Natural killer cell (primary cell): ENCODE results near the gene EEIG2. TPM values are rescaled to one million over a fixed set of nuclear protein-coding genes. Genes with fewer than 3 reads are reported as not detected.

Source experiments
- ATAC-seq, 3 donors: fragments of 150-1000 bp in 2 of 3; fragments of 200-7000 bp in 1 of 3; cut with Tn5 transposase; 1 replicate in 1 of 3; 2 replicates in 2 of 3; pipeline ENCODE4 v1.10.0; 2021; ENCODE audit warnings: mild to moderate bottlenecking in 2 of 3, moderate library complexity in 2 of 3
- DNase-seq, 2 donors: peaks; one replicate each; pipeline versions ENCODE4 v3.0.0 to v3.0.0-alpha.2; 2013 to 2021; ENCODE audit warnings: mixed read lengths in 1 of 2
- H3K27ac ChIP-seq: one replicate; pipeline ENCODE4 v1.5.1; 2013; ENCODE audit warnings: mild to moderate bottlenecking, low read length
- H3K27me3 ChIP-seq: one replicate; pipeline ENCODE4 v1.6.1; 2013; ENCODE audit warnings: low read length; ENCODE audit not compliant: control insufficient read depth, insufficient read depth
- H3K36me3 ChIP-seq: one replicate; pipeline ENCODE4 v1.6.1; 2013; ENCODE audit warnings: low read length; ENCODE audit not compliant: control insufficient read depth, insufficient read depth
- H3K4me1 ChIP-seq: one replicate; pipeline ENCODE4 v1.6.1; 2013; ENCODE audit warnings: low read length; ENCODE audit not compliant: control insufficient read depth, insufficient read depth
- H3K4me3 ChIP-seq: one replicate; pipeline ENCODE4 v1.5.1; 2013; ENCODE audit warnings: low read length
- H3K9me3 ChIP-seq: one replicate; pipeline ENCODE4 v1.6.1; 2013; ENCODE audit warnings: low read length; ENCODE audit not compliant: control insufficient read depth, insufficient read depth
- H3K27ac Mint-ChIP-seq, 2 donors: one replicate each; pipeline ENCODE4 v1.8.0; 2022; ENCODE audit warnings: mild to moderate bottlenecking in 2 of 2, mixed read lengths in 2 of 2, moderate library complexity in 1 of 2
- H3K27me3 Mint-ChIP-seq, 2 donors: one replicate each; pipeline ENCODE4 v1.8.0; 2022; ENCODE audit warnings: low read depth in 2 of 2, mixed read lengths in 2 of 2
- H3K36me3 Mint-ChIP-seq: one replicate; pipeline ENCODE4 v1.8.0; 2022; ENCODE audit warnings: mixed read lengths
- H3K4me1 Mint-ChIP-seq, 2 donors: one replicate each; pipeline ENCODE4 v1.8.0; 2022; ENCODE audit warnings: mixed read lengths in 2 of 2
- H3K4me3 Mint-ChIP-seq: one replicate; pipeline ENCODE4 v1.8.0; 2022; ENCODE audit warnings: mild to moderate bottlenecking, moderate library complexity, mixed read lengths
- H3K9me3 Mint-ChIP-seq, 2 donors: one replicate each; pipeline ENCODE4 v1.8.0; 2022; ENCODE audit warnings: mixed read lengths in 2 of 2
- WGBS: methylation state at CpG from one replicate; pipeline ENCODE4 v1.1.7; 2013; ENCODE audit warnings: missing lambda C conversion rate; ENCODE audit not compliant: insufficient coverage; 5-methylcytosine and 5-hydroxymethylcytosine counted together
- intact Hi-C: fragments of 100-400 bp; cut with micrococcal nuclease; formaldehyde crosslinking; loops from one replicate; pipeline ENCODE4 v1.14.2; 2022
- total RNA-seq, 4 donors: library from RNA; stranded (reverse); fragments of 120-200 nt in 1 of 4; gene quantifications; one replicate each; pipeline versions ENCODE4 v1.2.3 to v1.2.4, GENCODE V29; 2013 to 2022
- TF ChIP-seq, protein P1 (sequence below): fragments of 200-600 bp; IDR thresholded peaks from one replicate; pipeline ENCODE4 v1.8.0; 2022; ENCODE audit warnings: antibody characterized with exemption

EEIG2 gene
- total RNA-seq, 3 donors from 2014 or later (not counting 1 experiment from before 2014, with no cell fraction given), result 18.2 to 23.9 (median 20.3) TPM

DNA sequence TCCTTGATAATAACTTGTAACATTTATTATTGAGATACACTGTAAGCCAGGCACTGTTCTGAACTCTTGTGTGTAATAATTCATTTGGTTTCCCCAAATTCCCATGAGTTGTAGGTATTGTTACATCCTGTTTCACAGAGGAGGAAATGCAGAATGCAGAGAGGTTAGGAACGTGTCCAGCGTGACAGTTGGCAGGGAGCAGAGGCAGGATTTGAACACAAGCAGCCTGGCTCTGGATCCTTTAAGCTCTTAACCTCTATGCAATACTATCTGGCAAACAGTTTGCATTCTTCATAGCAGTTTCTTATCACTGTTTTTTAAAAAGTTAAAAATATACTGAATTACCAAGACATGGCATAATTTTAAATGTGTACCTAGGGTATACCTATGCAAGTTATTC, 30.5 kb downstream of the EEIG2 start:
- no peak overlapping the region for H3K4me3 Mint-ChIP-seq
- Histone ChIP-seq H3K27ac (peak overlapping the region; percentile 88), H3K9me3 (no peaks in the 10 kb centered on the region), H3K36me3 (no peaks in the 10 kb centered on the region), H3K4me1 (peaks cover 14% of the 10 kb centered on the region), H3K4me3 (no peak overlapping the region), H3K27me3 (no peaks in the 10 kb centered on the region)
- H3K27ac Mint-ChIP-seq, result peak overlapping the region; percentile 88 to 91
- peak in 1 of 2 donors; percentile 37 for DNase-seq
- 15% methylated on average over 2 of the region's 2 CpGs for WGBS
- peaks cover 54 to 58% of the 10 kb centered on the region in 2 donors for H3K4me1 Mint-ChIP-seq
- TF ChIP-seq, protein P1, sequence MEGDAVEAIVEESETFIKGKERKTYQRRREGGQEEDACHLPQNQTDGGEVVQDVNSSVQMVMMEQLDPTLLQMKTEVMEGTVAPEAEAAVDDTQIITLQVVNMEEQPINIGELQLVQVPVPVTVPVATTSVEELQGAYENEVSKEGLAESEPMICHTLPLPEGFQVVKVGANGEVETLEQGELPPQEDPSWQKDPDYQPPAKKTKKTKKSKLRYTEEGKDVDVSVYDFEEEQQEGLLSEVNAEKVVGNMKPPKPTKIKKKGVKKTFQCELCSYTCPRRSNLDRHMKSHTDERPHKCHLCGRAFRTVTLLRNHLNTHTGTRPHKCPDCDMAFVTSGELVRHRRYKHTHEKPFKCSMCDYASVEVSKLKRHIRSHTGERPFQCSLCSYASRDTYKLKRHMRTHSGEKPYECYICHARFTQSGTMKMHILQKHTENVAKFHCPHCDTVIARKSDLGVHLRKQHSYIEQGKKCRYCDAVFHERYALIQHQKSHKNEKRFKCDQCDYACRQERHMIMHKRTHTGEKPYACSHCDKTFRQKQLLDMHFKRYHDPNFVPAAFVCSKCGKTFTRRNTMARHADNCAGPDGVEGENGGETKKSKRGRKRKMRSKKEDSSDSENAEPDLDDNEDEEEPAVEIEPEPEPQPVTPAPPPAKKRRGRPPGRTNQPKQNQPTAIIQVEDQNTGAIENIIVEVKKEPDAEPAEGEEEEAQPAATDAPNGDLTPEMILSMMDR, result no peak
- ATAC-seq, result peak in 2 of 3 donors; percentile 7 to 15
- no peaks in the 10 kb centered on the region for H3K36me3 Mint-ChIP-seq
- H3K9me3 Mint-ChIP-seq, result no peaks in the 10 kb centered on the region
- intact Hi-C loops, result loop anchor here (2.0 to 5.0 kb wide), 2 partner anchors 20 to 763 kb away; no protein-coding TSS in a partner anchor
- no peaks in the 10 kb centered on the region for H3K27me3 Mint-ChIP-seq

DNA sequence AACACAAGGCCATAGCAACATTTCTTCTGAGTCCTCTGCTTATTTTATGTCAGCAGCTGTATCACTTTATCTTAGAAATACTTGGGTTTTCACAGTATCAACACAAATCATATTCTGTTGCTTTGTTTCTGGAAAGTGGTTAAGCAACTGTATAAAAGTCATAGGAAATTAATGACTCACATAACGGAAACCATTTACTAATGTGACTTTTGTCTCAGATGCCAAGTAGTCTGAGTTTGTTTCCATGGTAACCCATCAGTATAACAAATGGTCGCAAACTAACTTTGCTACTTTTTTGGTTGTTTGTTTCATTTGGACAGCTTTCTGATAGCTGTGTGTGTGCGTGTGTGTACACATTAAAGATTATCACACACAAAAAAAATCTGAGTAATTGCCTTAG, 31.1 kb downstream of the EEIG2 start:
- Mint-ChIP-seq H3K36me3 (no peaks in the 10 kb centered on the region), H3K4me1 (peaks cover 49 to 53% of the 10 kb centered on the region in 2 donors), H3K4me3 (peak overlapping the region; percentile 64), H3K9me3 (no peaks in the 10 kb centered on the region), H3K27me3 (no peaks in the 10 kb centered on the region), H3K27ac (peak overlapping the region; percentile 88 to 91)
- Histone ChIP-seq H3K9me3 (no peaks in the 10 kb centered on the region), H3K4me3 (no peak overlapping the region), H3K27me3 (no peaks in the 10 kb centered on the region), H3K36me3 (no peaks in the 10 kb centered on the region), H3K27ac (peak overlapping the region; percentile 88), H3K4me1 (peaks cover 14% of the 10 kb centered on the region)
- peak; percentile 71 to 84 (median 84) for ATAC-seq
- WGBS, result 23% methylated on average over 2 of the region's 3 CpGs
- TF ChIP-seq, protein P1, result no peak
- peak in 1 of 2 donors; percentile 86 for DNase-seq
- intact Hi-C loops, result loop anchor here (1.0 to 5.0 kb wide), 5 partner anchors 20 to 764 kb away; no protein-coding TSS in a partner anchor

DNA sequence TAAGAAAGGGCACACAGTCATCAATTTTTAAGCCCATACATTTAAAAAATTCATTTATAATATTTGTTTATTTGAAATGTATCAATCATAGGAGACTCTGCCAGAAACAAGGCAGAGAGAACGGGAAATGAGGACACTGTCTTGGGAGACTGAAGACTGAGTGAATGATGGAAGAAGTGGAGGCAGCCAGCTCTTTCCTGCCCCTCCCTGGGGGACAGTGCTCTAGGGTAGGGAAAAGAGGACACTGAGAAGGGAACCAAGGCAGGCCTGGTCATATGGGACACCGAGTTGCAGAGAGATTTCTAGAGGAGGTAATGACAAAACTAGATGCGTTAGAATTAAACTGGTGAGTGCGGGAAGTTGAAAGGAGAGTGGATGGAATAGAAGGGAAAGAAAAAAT, 31.6 kb downstream of the EEIG2 start:
- TF ChIP-seq, protein P1, result no peak
- Mint-ChIP-seq H3K27me3 (no peaks in the 10 kb centered on the region), H3K9me3 (no peaks in the 10 kb centered on the region), H3K36me3 (no peaks in the 10 kb centered on the region), H3K27ac (peak overlapping the region; percentile 88 to 91), H3K4me1 (peaks cover 44 to 48% of the 10 kb centered on the region in 2 donors), H3K4me3 (peak overlapping the region; percentile 64)
- H3K36me3 ChIP-seq, result no peaks in the 10 kb centered on the region
- peak overlapping the region; percentile 88 for H3K27ac ChIP-seq
- no peak for DNase-seq
- intact Hi-C loops, result loop anchor here (1.0 to 5.0 kb wide), 5 partner anchors 21 to 764 kb away; no protein-coding TSS in a partner anchor
- no peaks in the 10 kb centered on the region for H3K9me3 ChIP-seq
- H3K27me3 ChIP-seq, result no peaks in the 10 kb centered on the region
- peaks cover 14% of the 10 kb centered on the region for H3K4me1 ChIP-seq
- peak in 2 of 3 donors; percentile 5 to 10 for ATAC-seq
- 95% methylated on average over 4 of the region's 4 CpGs for WGBS
- no peak overlapping the region for H3K4me3 ChIP-seq
